ENCODE results near the gene DNAJC18. TPM values are rescaled to one million over a fixed set of nuclear protein-coding genes. Genes with fewer than 3 reads are reported as not detected.

DNAJC18 gene
- total and polyA plus RNA-seq, 2 of the 8 experiments (the other 6 are each of a cell fraction or from before 2014, with no cell fraction given): 7.8 to 29.2 TPM

DNA sequence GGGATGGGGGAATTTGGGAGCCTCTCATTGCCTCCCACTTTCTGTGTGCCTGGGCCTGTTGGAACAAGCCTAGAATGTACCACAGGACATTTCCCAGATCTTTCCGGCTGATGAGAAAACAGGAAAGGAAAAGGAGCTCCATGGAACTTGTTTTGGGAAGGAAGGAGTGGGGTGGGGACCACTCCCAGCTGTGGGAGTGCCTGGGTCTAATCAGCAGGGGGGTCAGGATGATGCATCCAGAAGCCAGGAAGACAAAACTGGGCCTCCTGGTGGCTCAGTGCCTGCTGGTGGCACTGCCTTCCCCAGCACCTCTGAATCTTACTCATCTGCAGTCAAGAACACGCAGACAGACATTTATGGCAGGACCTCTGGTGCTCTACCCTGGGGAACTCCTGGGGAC, 34.2 kb upstream of the DNAJC18 start:
- peak overlapping the region; percentile 44 for H4K5ac ChIP-seq (ENCODE audit: insufficient read length, low read depth, low read length)
- H3K79me2 ChIP-seq (ENCODE audit: control insufficient read depth in 1 of 2, insufficient read depth in 2 of 2, low read length in 2 of 2): no peaks in the 10 kb centered on the region
- no peak overlapping the region for H3K23ac ChIP-seq (ENCODE audit: insufficient read length)
- peaks cover 6 to 33% (median 14%) of the 10 kb centered on the region in 4 experiments for H3K4me1 ChIP-seq (replicated peaks in 1 of 4; ENCODE audit: control insufficient read depth in 3 of 4, insufficient read depth in 4 of 4, low read length in 3 of 4)
- peak overlapping the region; percentile 24 to 25; a peak in 3 of 4 replicates for H3K4me2 ChIP-seq (ENCODE audit: insufficient read depth in 1 of 2, low read depth in 2 of 2, low read length in 2 of 2)
- H4K20me1 ChIP-seq (replicated peaks in 1 of 2; ENCODE audit: control insufficient read depth in 1 of 2, insufficient read depth in 2 of 2, low read length in 2 of 2): no peaks in the 10 kb centered on the region
- H3K14ac ChIP-seq (ENCODE audit: insufficient read length): no peak overlapping the region
- H3K56ac ChIP-seq (replicated peaks; ENCODE audit: insufficient read length, low read depth, low read length): no peak overlapping the region
- peak overlapping the region; percentile 89; the same call in 1 of the 2 replicates for H2BK12ac ChIP-seq (ENCODE audit: low read depth, low read length)
- ChIA-PET CTCF (ENCODE audit: partially characterized antibody) (interaction anchor here (0.7 to 2.3 kb wide), 7 partner anchors 8 to 292 kb away, joined by 3 to 9 read pairs (median 3); partner anchors contain the start of gene STING1), POLR2A (ENCODE audit: partially characterized antibody) (interaction anchor here (0.7 to 2.1 kb wide), 9 partner anchors 12 to 90 kb away, joined by 3 to 10 read pairs (median 4); partner anchors contain the start of genes DNAJC18 and UBE2D2)
- H3K4me3 ChIP-seq (ENCODE audit: extremely low read depth in 1 of 4, insufficient read depth in 2 of 4, low read depth in 3 of 4, low read length in 4 of 4): peak overlapping the region in 1 of 4 experiments; percentile 21; a peak in 1 of 8 replicates
- H3K18ac ChIP-seq (ENCODE audit: extremely low read depth, low read length): peak overlapping the region; percentile 81; the same call in 1 of the 2 replicates
- H4K8ac ChIP-seq (ENCODE audit: extremely low read depth, insufficient read depth, low read length): peak overlapping the region; percentile 45
- no peaks in the 10 kb centered on the region for H3K36me3 ChIP-seq (ENCODE audit: control insufficient read depth in 2 of 4, insufficient read depth in 4 of 4, low read length in 3 of 4)
- H3K27me3 ChIP-seq (replicated peaks in 1 of 4; ENCODE audit: control insufficient read depth in 3 of 4, extremely low read depth in 1 of 4, insufficient read depth in 3 of 4, low read length in 3 of 4): 0 out of 7 replicates have a peak, but pooled peaks cover 0 to 2% (median 0%) of the 10 kb centered on the region in 4 experiments
- peak overlapping the region; percentile 73 for H2BK120ac ChIP-seq (replicated peaks; ENCODE audit: low read depth, low read length)
- no peaks in the 10 kb centered on the region for H3K79me1 ChIP-seq (ENCODE audit: low read depth, low read length)
- no peaks in the 10 kb centered on the region for H3K23me2 ChIP-seq (ENCODE audit: low read depth, low read length)
- H2BK15ac ChIP-seq (ENCODE audit: low read length): no peak overlapping the region
- H3K4ac ChIP-seq (replicated peaks; ENCODE audit: insufficient read length, low read depth, low read length): peak overlapping the region; percentile 58
- no peaks in the 10 kb centered on the region for H3K9me3 ChIP-seq (ENCODE audit: insufficient read depth in 2 of 2, low read depth in 1 of 2, low read length in 1 of 2)
- DNase-seq (ENCODE audit: low read depth in 1 of 2, low spot score in 2 of 2) (no peak), FAIRE-seq (no peak)
- peak overlapping the region; percentile 29; the same call in 1 of the 2 replicates for H3K27ac ChIP-seq (ENCODE audit: low read depth, low read length)
- peak overlapping the region; percentile 96 for H2BK20ac ChIP-seq (ENCODE audit: low read length)
- 0 out of 2 replicates have a peak overlapping the region, but pooled peaks have one; percentile 28 for H2AK5ac ChIP-seq (ENCODE audit: low read depth, low read length)
- 88% methylated on average over 2 of the region's 2 CpGs; no CpG with 5 or more reads in 1 of the 2 experiments for WGBS, 2 experiments (ENCODE audit: extremely low coverage in 1 of 2, insufficient coverage in 1 of 2, insufficient read length in 1 of 2, insufficient replicate concordance in 2 of 2, low coverage in 1 of 2, low lambda C conversion rate in 2 of 2, missing lambda C conversion rate in 1 of 2)
- H2BK5ac ChIP-seq (ENCODE audit: low read depth, low read length): peak overlapping the region; percentile 90
- 0 out of 2 replicates have a peak overlapping the region, but pooled peaks have one; percentile 25 for H2AFZ ChIP-seq (ENCODE audit: low read length)
- no peak overlapping the region for H3K9ac ChIP-seq (replicated peaks in 1 of 4; ENCODE audit: extremely low read depth in 1 of 4, low read depth in 3 of 4, low read length in 3 of 4)
- peak overlapping the region; percentile 40 for H4K91ac ChIP-seq (replicated peaks; ENCODE audit: insufficient read length, low read length)
- TF ChIP-seq CBX8 (IDR thresholded peaks at IDR 0.05; ENCODE audit: borderline replicate concordance, low read depth, low read length) (no peak), SIRT6 (IDR thresholded peaks at IDR 0.05; ENCODE audit: low read length) (no peak), HDAC2 (IDR thresholded peaks at IDR 0.05; ENCODE audit: borderline replicate concordance in 1 of 2, low read depth in 2 of 2, low read length in 2 of 2) (no peak), JUND (IDR thresholded peaks at IDR 0.05; ENCODE audit: low read length) (no peak), TEAD4 (IDR thresholded peaks at IDR 0.05; ENCODE audit: low read depth, low read length) (no peak), TAF7 (optimal IDR thresholded peaks at IDR 0.05; ENCODE audit: borderline replicate concordance, low read depth, low read length) (no peak), RFX5 (IDR thresholded peaks at IDR 0.05; ENCODE audit: borderline replicate concordance, low read depth, low read length) (no peak), RBBP5 (IDR thresholded peaks at IDR 0.05; ENCODE audit: borderline replicate concordance, low read depth, low read length) (no peak), CEBPB (IDR thresholded peaks at IDR 0.05; ENCODE audit: low read depth, low read length) (no peak), BCL11A (IDR thresholded peaks at IDR 0.05; ENCODE audit: low read depth in 2 of 2, low read length in 2 of 2) (no peak)
- TF ChIP-seq, protein P1, sequence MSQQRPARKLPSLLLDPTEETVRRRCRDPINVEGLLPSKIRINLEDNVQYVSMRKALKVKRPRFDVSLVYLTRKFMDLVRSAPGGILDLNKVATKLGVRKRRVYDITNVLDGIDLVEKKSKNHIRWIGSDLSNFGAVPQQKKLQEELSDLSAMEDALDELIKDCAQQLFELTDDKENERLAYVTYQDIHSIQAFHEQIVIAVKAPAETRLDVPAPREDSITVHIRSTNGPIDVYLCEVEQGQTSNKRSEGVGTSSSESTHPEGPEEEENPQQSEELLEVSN (IDR thresholded peaks at IDR 0.05): no peak
- TF ChIP-seq, protein P2, sequence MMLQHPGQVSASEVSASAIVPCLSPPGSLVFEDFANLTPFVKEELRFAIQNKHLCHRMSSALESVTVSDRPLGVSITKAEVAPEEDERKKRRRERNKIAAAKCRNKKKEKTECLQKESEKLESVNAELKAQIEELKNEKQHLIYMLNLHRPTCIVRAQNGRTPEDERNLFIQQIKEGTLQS (IDR thresholded peaks at IDR 0.05; ENCODE audit: insufficient read depth, low read depth, low read length): no peak
